Measurements from ENCODE around the gene EXOC4.

DNA sequence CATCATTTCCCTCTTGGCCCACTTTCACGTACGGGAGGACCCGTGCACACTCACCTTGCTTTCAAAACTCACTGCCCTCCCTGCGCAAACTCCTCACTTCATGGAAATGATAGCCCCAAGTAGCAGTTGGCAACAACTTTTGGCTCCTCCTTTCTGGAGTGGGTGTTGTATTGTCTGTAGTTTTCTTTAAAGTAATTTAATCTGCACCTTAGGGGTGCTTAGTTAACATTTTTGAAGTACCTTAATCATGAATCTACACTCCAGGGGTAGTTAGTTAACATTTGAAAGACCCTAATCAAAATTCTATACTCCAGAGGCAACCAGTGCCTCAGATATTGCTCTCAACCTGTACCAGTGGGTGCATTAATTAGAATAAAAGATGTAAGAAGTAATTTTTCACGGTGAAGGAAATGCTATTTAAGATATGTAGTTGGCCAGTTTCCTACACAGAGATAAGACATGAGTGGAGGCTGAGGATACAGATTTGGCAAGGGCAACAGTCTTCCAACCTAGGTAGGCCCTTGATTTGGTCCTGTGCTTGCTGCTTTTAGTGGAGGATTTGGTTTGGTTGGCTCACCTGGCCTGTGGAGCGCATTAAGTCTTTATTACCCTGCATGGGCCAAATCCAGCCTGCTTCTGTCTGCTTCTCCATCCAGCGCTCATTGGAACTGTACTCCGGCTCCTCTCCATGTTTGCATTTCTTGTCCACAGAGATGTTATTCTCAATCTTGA, 93.0 kb downstream of the EXOC4 start:
- TF ChIP-seq, protein P1, sequence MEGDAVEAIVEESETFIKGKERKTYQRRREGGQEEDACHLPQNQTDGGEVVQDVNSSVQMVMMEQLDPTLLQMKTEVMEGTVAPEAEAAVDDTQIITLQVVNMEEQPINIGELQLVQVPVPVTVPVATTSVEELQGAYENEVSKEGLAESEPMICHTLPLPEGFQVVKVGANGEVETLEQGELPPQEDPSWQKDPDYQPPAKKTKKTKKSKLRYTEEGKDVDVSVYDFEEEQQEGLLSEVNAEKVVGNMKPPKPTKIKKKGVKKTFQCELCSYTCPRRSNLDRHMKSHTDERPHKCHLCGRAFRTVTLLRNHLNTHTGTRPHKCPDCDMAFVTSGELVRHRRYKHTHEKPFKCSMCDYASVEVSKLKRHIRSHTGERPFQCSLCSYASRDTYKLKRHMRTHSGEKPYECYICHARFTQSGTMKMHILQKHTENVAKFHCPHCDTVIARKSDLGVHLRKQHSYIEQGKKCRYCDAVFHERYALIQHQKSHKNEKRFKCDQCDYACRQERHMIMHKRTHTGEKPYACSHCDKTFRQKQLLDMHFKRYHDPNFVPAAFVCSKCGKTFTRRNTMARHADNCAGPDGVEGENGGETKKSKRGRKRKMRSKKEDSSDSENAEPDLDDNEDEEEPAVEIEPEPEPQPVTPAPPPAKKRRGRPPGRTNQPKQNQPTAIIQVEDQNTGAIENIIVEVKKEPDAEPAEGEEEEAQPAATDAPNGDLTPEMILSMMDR (IDR thresholded peaks at IDR 0.05; ENCODE audit: control extremely low read depth in 1 of 3, insufficient read depth in 1 of 3, low read depth in 1 of 3, low read length in 3 of 3) = no peak
- TF ChIP-seq PHF8 (conservative IDR thresholded peaks at IDR 0.05; ENCODE audit: low read depth, low read length) (no peak), EP300 (IDR thresholded peaks at IDR 0.05; ENCODE audit: borderline replicate concordance in 1 of 2, low read depth in 2 of 2, low read length in 2 of 2) (no peak), KDM1A (IDR thresholded peaks at IDR 0.05; ENCODE audit: borderline replicate concordance, low read length) (no peak), SP2 (IDR thresholded peaks at IDR 0.05; ENCODE audit: low read length) (no peak)
